Bronchus fibroblast of lung (primary cell): ENCODE data around the gene MRTO4. TPM values are rescaled to one million over a fixed set of nuclear protein-coding genes. Genes with fewer than 3 reads are reported as not detected.

Source experiments
- total RNA-seq: library from RNA; depleted of rRNA; stranded (reverse); fragments of >200 nt; gene quantifications from 2 replicates; pipeline ENCODE4 v1.2.3, GENCODE V29; 2015

The MRTO4 gene
- total RNA-seq: 44.4 and 47.6 TPM in 2 replicates

GRCh38 chr1:19251305-19252196 lies at the start of gene MRTO4, which contains the start of gene EMC1:
MRTO4 (plus strand) TSS chr1:19251805; CDS start chr1:19251836, 31 bp downstream.
EMC1 (minus strand) TSS chr1:19251524; CDS start chr1:19251509, 15 bp downstream.

DNA sequence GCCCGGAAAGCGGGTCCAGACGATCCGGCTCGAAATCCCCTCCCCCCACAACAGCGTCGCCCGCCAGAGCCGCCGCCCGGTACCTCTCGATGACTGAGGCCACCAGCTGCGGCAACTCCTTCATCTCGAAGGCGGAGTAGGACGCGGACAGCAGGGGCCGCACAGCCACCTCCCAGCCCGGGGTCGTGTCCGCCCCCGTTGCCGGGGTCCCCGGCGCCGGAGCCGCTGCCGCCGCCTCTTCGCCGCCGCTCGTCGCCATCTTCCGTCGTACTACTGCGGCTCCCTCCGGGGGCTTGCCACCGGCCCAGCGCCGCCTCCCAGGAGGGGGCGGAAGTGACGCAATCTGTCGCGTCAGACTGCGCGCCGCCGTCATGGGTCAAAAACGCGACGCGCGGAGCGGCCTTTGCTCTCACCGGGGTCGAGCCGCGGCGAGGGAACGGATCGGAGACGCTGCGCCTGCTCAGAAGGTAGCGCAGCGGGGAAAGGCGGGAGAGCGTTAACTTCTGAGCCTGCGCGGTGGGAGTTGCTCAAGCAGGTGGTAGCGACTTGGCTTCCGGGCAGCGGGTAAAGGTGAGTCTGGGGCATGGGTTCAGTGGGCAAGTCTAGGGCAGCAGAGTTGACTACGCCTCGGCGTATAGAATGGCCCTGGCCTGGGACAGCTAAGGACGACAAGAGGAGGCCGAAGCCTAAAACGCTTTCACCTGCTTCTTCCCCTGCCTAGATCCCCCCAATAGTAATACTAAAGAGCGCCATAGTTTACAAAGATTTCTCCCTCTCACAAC lies 41.4 kb upstream of the MRTO4 start, which contains the start of gene UBR4:
Gene UBR4 (minus strand): TSS at position 277 of the 782 bp plus-strand sequence. CDS start 18 bp downstream, at position 259.

GRCh38 chr1:19288324-19289241 lies 37.0 kb downstream of the MRTO4 start, which contains the start of gene AKR7A3:
AKR7A3 (minus strand) TSS chr1:19288770; CDS start chr1:19288709, 61 bp downstream.

Other genes starting within 250 kb of the MRTO4 start
- 31.4 and 36.1 TPM in 2 replicates for gene UBR4, start 41.5 kb upstream of the MRTO4 start, total RNA-seq
- gene EMC1, start 281 bp upstream of the MRTO4 start, total RNA-seq: 47.1 and 63.9 TPM in 2 replicates
- gene AKR7A3, start 37.0 kb downstream of the MRTO4 start, total RNA-seq: 0.59 and 0.84 TPM in 2 replicates
- 99.5 and 99.6 TPM in 2 replicates for gene AKR7A2, start 60.3 kb downstream of the MRTO4 start, total RNA-seq
- 16.1 and 18.4 TPM in 2 replicates for gene SLC66A1, start 60.5 kb downstream of the MRTO4 start, total RNA-seq
- 86.2 and 99.0 TPM in 2 replicates for gene CAPZB, start 233.7 kb downstream of the MRTO4 start, total RNA-seq